DOHH2 (cell line): ENCODE measurements around the gene TP53I13.

Source experiments
- H3F3A ChIP-seq: fragments of 200-600 bp; sonication (generic), shearing (Covaris generic); 2 replicates; pipeline ENCODE4 v1.6.0; 2016; ENCODE audit warnings: antibody characterized with exemption, mild to moderate bottlenecking; ENCODE audit not compliant: control insufficient read depth, insufficient read depth
- H3K27ac ChIP-seq: fragments of 200-600 bp; sonication (generic); 2 replicates; pipeline ENCODE4 v1.5.1; 2014; ENCODE audit warnings: low read depth, mild to moderate bottlenecking, low read length, moderate library complexity
- H3K27me3 ChIP-seq: fragments of 200-600 bp; sonication (generic); 2 replicates; pipeline ENCODE4 v1.6.1; 2014; ENCODE audit warnings: mild to moderate bottlenecking, low read length, mixed read lengths; ENCODE audit not compliant: control insufficient read depth
- H3K36me3 ChIP-seq: fragments of 200-600 bp; sonication (generic); 2 replicates; pipeline ENCODE4 v1.6.1; 2014; ENCODE audit warnings: mild to moderate bottlenecking, low read length, moderate library complexity, mixed read lengths; ENCODE audit not compliant: control insufficient read depth
- H3K4me1 ChIP-seq: fragments of 200-600 bp; sonication (generic); 2 replicates; pipeline ENCODE4 v1.6.1; 2014; ENCODE audit warnings: mild to moderate bottlenecking, low read length, mixed read lengths; ENCODE audit not compliant: control insufficient read depth
- H3K4me2 ChIP-seq: fragments of 200-600 bp; sonication (generic); 2 replicates; pipeline ENCODE4 v1.6.0; 2014; ENCODE audit warnings: mild to moderate bottlenecking, low read length, moderate library complexity
- H3K4me3 ChIP-seq: fragments of 200-600 bp; sonication (generic); 2 replicates; pipeline ENCODE4 v1.5.1; 2014; ENCODE audit warnings: mild to moderate bottlenecking, low read length, mixed read lengths
- H3K79me2 ChIP-seq: fragments of 200-600 bp; sonication (generic); 2 replicates; pipeline ENCODE4 v1.6.1; 2014; ENCODE audit warnings: mild to moderate bottlenecking, low read length, mixed read lengths; ENCODE audit not compliant: control insufficient read depth
- H3K9me2 ChIP-seq: fragments of 200-600 bp; sonication (generic); replicated peaks from 2 replicates; pipeline ENCODE4 v1.6.1; 2014; ENCODE audit warnings: mild to moderate bottlenecking, low read length, mixed read lengths; ENCODE audit not compliant: control insufficient read depth
- H3K9me3 ChIP-seq: fragments of 200-600 bp; sonication (generic); 2 replicates; pipeline ENCODE4 v1.6.1; 2014; ENCODE audit warnings: antibody characterized with exemption, low read length, mixed read lengths; ENCODE audit not compliant: control insufficient read depth, insufficient read depth
- H4K20me1 ChIP-seq: fragments of 200-600 bp; sonication (generic); 2 replicates; pipeline ENCODE4 v1.6.0; 2014; ENCODE audit warnings: low read depth, mild to moderate bottlenecking, antibody characterized with exemption, low read length, moderate library complexity; ENCODE audit not compliant: control insufficient read depth, insufficient read depth
- CTCF ChIP-seq: fragments of 200-600 bp; sonication (generic); IDR thresholded peaks from one replicate; pipeline ENCODE4 v1.5.1; 2014; ENCODE audit warnings: antibody characterized with exemption, mild to moderate bottlenecking, low read depth, low read length; ENCODE audit not compliant: poor library complexity, severe bottlenecking
- EZH2phosphoT487 ChIP-seq: fragments of 200-600 bp; sonication (generic); IDR thresholded peaks from 2 replicates; pipeline ENCODE4 v1.6.1; 2017; ENCODE audit warnings: borderline replicate concordance, mild to moderate bottlenecking, antibody characterized with exemption, low read length, moderate library complexity, mixed read lengths

Gene TP53I13

GRCh38 chr17:29586676-29587469, 18.4 kb downstream of the TP53I13 start:
- no peaks in the 10 kb centered on the region for H3K9me2 ChIP-seq
- H3K4me3 ChIP-seq: peak overlapping the region; percentile 92; the same call in 1 of the 2 replicates
- peaks cover 7% of the 10 kb centered on the region for H3F3A ChIP-seq
- H3K27ac ChIP-seq: no peak overlapping the region
- no peak for TF ChIP-seq EZH2phosphoT487
- TF ChIP-seq CTCF: no peak
- H3K36me3 ChIP-seq: peaks cover 27% of the 10 kb centered on the region
- H3K4me2 ChIP-seq: peak overlapping the region; percentile 83
- H4K20me1 ChIP-seq: peaks cover 20% of the 10 kb centered on the region
- no peaks in the 10 kb centered on the region for H3K9me3 ChIP-seq
- no peaks in the 10 kb centered on the region for H3K27me3 ChIP-seq
- H3K79me2 ChIP-seq: peaks cover 73% of the 10 kb centered on the region
- peaks cover 67% of the 10 kb centered on the region for H3K4me1 ChIP-seq

- peak overlapping the region; percentile 83 for H3K4me2 ChIP-seq
- peak overlapping the region; percentile 92 for H3K4me3 ChIP-seq
- H3K9me3 ChIP-seq: no peaks in the 10 kb centered on the region
- H3K79me2 ChIP-seq: peaks cover 72% of the 10 kb centered on the region
- no peaks in the 10 kb centered on the region for H3K27me3 ChIP-seq
- H3K27ac ChIP-seq: no peak overlapping the region
- H3K9me2 ChIP-seq: no peaks in the 10 kb centered on the region
- H3F3A ChIP-seq: peaks cover 13% of the 10 kb centered on the region
- peaks cover 74% of the 10 kb centered on the region for H3K4me1 ChIP-seq
- TF ChIP-seq CTCF: no peak
- no peak for TF ChIP-seq EZH2phosphoT487
- peaks cover 20% of the 10 kb centered on the region for H3K36me3 ChIP-seq
- H4K20me1 ChIP-seq: peaks cover 20% of the 10 kb centered on the region
Measured at GRCh38 chr17:29587591-29587990, 19.1 kb downstream of the TP53I13 start.

GRCh38 chr17:29588017-29588561, 19.6 kb downstream of the TP53I13 start:
- TF ChIP-seq CTCF (no peak), EZH2phosphoT487 (no peak)
- H3K4me3 ChIP-seq: peak overlapping the region; percentile 92
- H3K27ac ChIP-seq: peak overlapping the region; percentile 35
- peaks cover 67% of the 10 kb centered on the region for H3K79me2 ChIP-seq
- H4K20me1 ChIP-seq: peaks cover 20% of the 10 kb centered on the region
- H3K4me2 ChIP-seq: peak overlapping the region; percentile 83
- H3F3A ChIP-seq: peaks cover 13% of the 10 kb centered on the region
- H3K36me3 ChIP-seq: peaks cover 15% of the 10 kb centered on the region
- H3K9me3 ChIP-seq: no peaks in the 10 kb centered on the region
- no peaks in the 10 kb centered on the region for H3K27me3 ChIP-seq
- H3K4me1 ChIP-seq: peaks cover 77% of the 10 kb centered on the region
- no peaks in the 10 kb centered on the region for H3K9me2 ChIP-seq
